ENCODE data around the gene AAGAB.
"Not testable (repeated sequence)": the region's sequence is repeated elsewhere in the genome, so short reads cannot be mapped to it uniquely, and the experiment has no call there.

AAGAB gene

GRCh38 chr15:67253549-67254237 lies 768 bp downstream of the AAGAB start:
- no peak for DNase-seq (ENCODE audit: insufficient read length, low spot score)
- FAIRE-seq, result no peak

GRCh38 chr15:67253101-67253500 lies 1.4 kb downstream of the AAGAB start:
- DNase-seq (ENCODE audit: insufficient read length, low spot score), result no peak
- FAIRE-seq, result no peak

- FAIRE-seq, result no peak
- DNase-seq (ENCODE audit: insufficient read length, low spot score), result no peak
Measured at GRCh38 chr15:67251318-67251717, 3.1 kb downstream of the AAGAB start.

- FAIRE-seq, result no peak
- DNase-seq (ENCODE audit: insufficient read length, low spot score), result no peak
Measured at GRCh38 chr15:67249830-67250229, 4.6 kb downstream of the AAGAB start.

GRCh38 chr15:67248011-67248505 lies 6.4 kb downstream of the AAGAB start:
- FAIRE-seq (no peak), DNase-seq (ENCODE audit: insufficient read length, low spot score) (no peak)

GRCh38 chr15:67246606-67247005 lies 7.9 kb downstream of the AAGAB start:
- not testable (repeated sequence) for DNase-seq (ENCODE audit: insufficient read length, low spot score); FAIRE-seq

GRCh38 chr15:67244971-67245478 lies 9.4 kb downstream of the AAGAB start:
- DNase-seq (ENCODE audit: insufficient read length, low spot score) (no peak), FAIRE-seq (no peak)

- no peak for DNase-seq (ENCODE audit: insufficient read length, low spot score)
- no peak for FAIRE-seq
Measured at GRCh38 chr15:67242708-67243111, 11.8 kb downstream of the AAGAB start.

- DNase-seq (ENCODE audit: insufficient read length, low spot score) (no peak), FAIRE-seq (no peak)
Measured at GRCh38 chr15:67241132-67241855, 13.2 kb downstream of the AAGAB start.

GRCh38 chr15:67240235-67241131 lies 14.0 kb downstream of the AAGAB start:
- DNase-seq (ENCODE audit: insufficient read length, low spot score), result peak; percentile 33
- FAIRE-seq, result peak; percentile 38

GRCh38 chr15:67232591-67232990 lies 21.9 kb downstream of the AAGAB start:
- FAIRE-seq (no peak), DNase-seq (ENCODE audit: insufficient read length, low spot score) (no peak)

GRCh38 chr15:67230504-67230903 lies 24.0 kb downstream of the AAGAB start:
- FAIRE-seq (no peak), DNase-seq (ENCODE audit: insufficient read length, low spot score) (no peak)

GRCh38 chr15:67228286-67228685 lies 26.2 kb downstream of the AAGAB start:
- FAIRE-seq (no peak), DNase-seq (ENCODE audit: insufficient read length, low spot score) (no peak)

- FAIRE-seq (no peak), DNase-seq (ENCODE audit: insufficient read length, low spot score) (no peak)
Measured at GRCh38 chr15:67227846-67228245, 26.6 kb downstream of the AAGAB start.

GRCh38 chr15:67227431-67227830 lies 27.0 kb downstream of the AAGAB start:
- no peak for FAIRE-seq

GRCh38 chr15:67225336-67225735 lies 29.1 kb downstream of the AAGAB start:
- DNase-seq (ENCODE audit: insufficient read length, low spot score) (no peak), FAIRE-seq (no peak)

More at GRCh38 chr15:67227431-67227830, 27.0 kb downstream of the AAGAB start:
- DNase-seq (ENCODE audit: insufficient read length, low spot score), result no peak

GRCh38 chr15:67224889-67225288 lies 29.6 kb downstream of the AAGAB start:
- FAIRE-seq, result no peak
- DNase-seq (ENCODE audit: insufficient read length, low spot score), result no peak

GRCh38 chr15:67219288-67219687 lies 35.2 kb downstream of the AAGAB start:
- FAIRE-seq (no peak), DNase-seq (ENCODE audit: insufficient read length, low spot score) (no peak)

GRCh38 chr15:67218428-67218827 lies 36.0 kb downstream of the AAGAB start:
- no peak for FAIRE-seq

GRCh38 chr15:67216859-67217258 lies 37.6 kb downstream of the AAGAB start:
- no peak for DNase-seq (ENCODE audit: insufficient read length, low spot score)
- no peak for FAIRE-seq

More at GRCh38 chr15:67218428-67218827, 36.0 kb downstream of the AAGAB start:
- no peak for DNase-seq (ENCODE audit: insufficient read length, low spot score)

- no peak for FAIRE-seq
Measured at GRCh38 chr15:67215102-67215501, 39.4 kb downstream of the AAGAB start.

More at GRCh38 chr15:67215102-67215501, 39.4 kb downstream of the AAGAB start:
- DNase-seq (ENCODE audit: insufficient read length, low spot score), result no peak
